ENCODE results near the gene CELSR3.

The CELSR3 gene

GRCh38 chr3:48663489-48664312 lies 1.0 kb upstream of the CELSR3 start:
- peak; percentile 94 to 99 (median 98) for DNase-seq
- intact Hi-C loops (cut with DNase I): no loop called here

GRCh38 chr3:48662145-48662752 lies 437 bp downstream of the CELSR3 start:
- peak in 7 of 42 donors; percentile 6 to 38 (median 18) for DNase-seq
- intact Hi-C loops (cut with DNase I): no loop called here

GRCh38 chr3:48661501-48662144 lies 1.1 kb downstream of the CELSR3 start:
- peak; percentile 24 to 90 (median 72) for DNase-seq
- intact Hi-C loops (cut with DNase I): no loop called here

GRCh38 chr3:48660800-48661400 lies 1.8 kb downstream of the CELSR3 start:
- intact Hi-C loops (cut with DNase I): no loop called here
- no peak for DNase-seq

- intact Hi-C loops (cut with DNase I): no loop called here
These were observed 5.8 kb downstream of the CELSR3 start for GRCh38 chr3:48656841-48657281.

GRCh38 chr3:48656061-48656840 lies 6.4 kb downstream of the CELSR3 start:
- peak in 41 of 42 donors; percentile 19 to 76 (median 50) for DNase-seq
- intact Hi-C loops (cut with DNase I): no loop called here

More at GRCh38 chr3:48656841-48657281, 5.8 kb downstream of the CELSR3 start:
- no peak for DNase-seq

- intact Hi-C loops (cut with DNase I): no loop called here
- peak in 1 of 42 donors; percentile 9 for DNase-seq
These were observed 7.1 kb downstream of the CELSR3 start for GRCh38 chr3:48655606-48656005.

GRCh38 chr3:48655063-48655462 lies 7.6 kb downstream of the CELSR3 start:
- intact Hi-C loops (cut with DNase I): no loop called here
- no peak for DNase-seq

GRCh38 chr3:48652923-48653715 lies 9.6 kb downstream of the CELSR3 start:
- intact Hi-C loops (cut with DNase I): no loop called here
- no peak for DNase-seq

- no peak for DNase-seq
- intact Hi-C loops (cut with DNase I): no loop called here
These were observed 10.9 kb downstream of the CELSR3 start for GRCh38 chr3:48651771-48652170.

GRCh38 chr3:48650723-48651122 lies 12.0 kb downstream of the CELSR3 start:
- DNase-seq: no peak
- intact Hi-C loops (cut with DNase I): no loop called here

- intact Hi-C loops (cut with DNase I): no loop called here
- DNase-seq: no peak
These were observed 14.4 kb downstream of the CELSR3 start for GRCh38 chr3:48648188-48648850.

GRCh38 chr3:48647714-48648113 lies 15.0 kb downstream of the CELSR3 start:
- no peak for DNase-seq

GRCh38 chr3:48644898-48645760 lies 17.6 kb downstream of the CELSR3 start:
- no peak for DNase-seq
- intact Hi-C loops (cut with DNase I): no loop called here

More at GRCh38 chr3:48647714-48648113, 15.0 kb downstream of the CELSR3 start:
- intact Hi-C loops (cut with DNase I): no loop called here

- no peak for DNase-seq
- intact Hi-C loops (cut with DNase I): no loop called here
These were observed 20.1 kb downstream of the CELSR3 start for GRCh38 chr3:48642605-48643004.

- intact Hi-C loops (cut with DNase I): no loop called here
These were observed 21.3 kb downstream of the CELSR3 start for GRCh38 chr3:48641396-48641795.

More at GRCh38 chr3:48641396-48641795, 21.3 kb downstream of the CELSR3 start:
- no peak for DNase-seq

Measured in head of caudate nucleus (tissue), 42 donors.